ENCODE measurements around the gene HTR2B. TPM values are rescaled to one million over a fixed set of nuclear protein-coding genes. Genes with fewer than 3 reads are reported as not detected.

The HTR2B gene
- total RNA-seq, 2 experiments from 2014 or later = not detected

- H2AFZ ChIP-seq (ENCODE audit: low read length) = no peak overlapping the region
- H3K36me3 ChIP-seq (ENCODE audit: insufficient read depth, low read length) = no peaks in the 10 kb centered on the region
- CTCF ChIA-PET (ENCODE audit: unreplicated experiment) = no interaction called here
- TF ChIP-seq CTCF (conservative IDR thresholded peaks at IDR 0.05; ENCODE audit: low read length) (no peak), EZH2phosphoT487 (IDR thresholded peaks at IDR 0.05; ENCODE audit: borderline replicate concordance, low read depth, low read length) (no peak)
- no TSS peak for BruUV-seq (replicated peaks)
- no peaks in the 10 kb centered on the region for H3K9me3 ChIP-seq (ENCODE audit: low read length)
- no peak overlapping the region for H3K4me3 ChIP-seq (ENCODE audit: low read depth, low read length, poor library complexity, severe bottlenecking)
- H4K20me1 ChIP-seq (ENCODE audit: insufficient read depth, low read length) = peaks cover 6% of the 10 kb centered on the region; the same call in 1 of the 2 replicates
- intact Hi-C loops (cut with micrococcal nuclease; ENCODE audit: unreplicated experiment) = no loop called here
- POLR2A ChIA-PET = interaction anchor here (0.8 to 1.0 kb wide), 3 partner anchors 21 to 29 kb away, joined by 3 read pairs; no protein-coding TSS in a partner anchor
- DNase-seq (ENCODE audit: low spot score) = no peak
- H3K79me2 ChIP-seq (ENCODE audit: insufficient read depth, low read depth, low read length) = no peaks in the 10 kb centered on the region
- H3K4me2 ChIP-seq (ENCODE audit: low read length) = no peak overlapping the region
- no peaks in the 10 kb centered on the region for H3K4me1 ChIP-seq (ENCODE audit: insufficient read depth, low read length, poor library complexity, severe bottlenecking)
- no peaks in the 10 kb centered on the region for H3K9me2 ChIP-seq (ENCODE audit: insufficient read depth, low read length)
- no peak overlapping the region for H3K27ac ChIP-seq (ENCODE audit: low read depth, low read length, poor library complexity, severe bottlenecking)
These were observed 1.4 kb downstream of the HTR2B start for GRCh38 chr2:231123362-231123898.

- Histone ChIP-seq H4K20me1 (ENCODE audit: insufficient read depth, low read length) (peaks cover 6% of the 10 kb centered on the region; the same call in 1 of the 2 replicates), H3K27ac (ENCODE audit: low read depth, low read length, poor library complexity, severe bottlenecking) (no peak overlapping the region), H3K9me2 (ENCODE audit: insufficient read depth, low read length) (no peaks in the 10 kb centered on the region), H3K79me2 (ENCODE audit: insufficient read depth, low read depth, low read length) (no peaks in the 10 kb centered on the region), H3K9me3 (ENCODE audit: low read length) (no peaks in the 10 kb centered on the region), H3K4me3 (ENCODE audit: low read depth, low read length, poor library complexity, severe bottlenecking) (no peak overlapping the region), H3K4me2 (ENCODE audit: low read length) (no peak overlapping the region), H2AFZ (ENCODE audit: low read length) (no peak overlapping the region), H3K4me1 (ENCODE audit: insufficient read depth, low read length, poor library complexity, severe bottlenecking) (no peaks in the 10 kb centered on the region), H3K36me3 (ENCODE audit: insufficient read depth, low read length) (peaks cover 7% of the 10 kb centered on the region; the same call in 1 of the 2 replicates)
- ChIA-PET CTCF (ENCODE audit: unreplicated experiment) (no interaction called here), POLR2A (no interaction called here)
- BruUV-seq (replicated peaks) = no TSS peak
- intact Hi-C loops (cut with micrococcal nuclease; ENCODE audit: unreplicated experiment) = no loop called here
- no peak for DNase-seq (ENCODE audit: low spot score)
- no peak for TF ChIP-seq CTCF (conservative IDR thresholded peaks at IDR 0.05; ENCODE audit: low read length)
- TF ChIP-seq EZH2phosphoT487 (IDR thresholded peaks at IDR 0.05; ENCODE audit: borderline replicate concordance, low read depth, low read length) = no peak
These were observed 6.3 kb downstream of the HTR2B start for GRCh38 chr2:231118614-231118942.

GRCh38 chr2:231117922-231118613, 6.8 kb downstream of the HTR2B start:
- H3K4me1 ChIP-seq (ENCODE audit: insufficient read depth, low read length, poor library complexity, severe bottlenecking) = no peaks in the 10 kb centered on the region
- intact Hi-C loops (cut with micrococcal nuclease; ENCODE audit: unreplicated experiment) = no loop called here
- no peak overlapping the region for H2AFZ ChIP-seq (ENCODE audit: low read length)
- ChIA-PET POLR2A (no interaction called here), CTCF (ENCODE audit: unreplicated experiment) (no interaction called here)
- H3K9me3 ChIP-seq (ENCODE audit: low read length) = no peaks in the 10 kb centered on the region
- TF ChIP-seq EZH2phosphoT487 (IDR thresholded peaks at IDR 0.05; ENCODE audit: borderline replicate concordance, low read depth, low read length) (no peak), CTCF (conservative IDR thresholded peaks at IDR 0.05; ENCODE audit: low read length) (no peak)
- H3K9me2 ChIP-seq (ENCODE audit: insufficient read depth, low read length) = no peaks in the 10 kb centered on the region
- peaks cover 12% of the 10 kb centered on the region; the same call in 1 of the 2 replicates for H3K36me3 ChIP-seq (ENCODE audit: insufficient read depth, low read length)
- peaks cover 3% of the 10 kb centered on the region; the same call in 1 of the 2 replicates for H4K20me1 ChIP-seq (ENCODE audit: insufficient read depth, low read length)
- DNase-seq (ENCODE audit: low spot score) = no peak
- no peaks in the 10 kb centered on the region for H3K79me2 ChIP-seq (ENCODE audit: insufficient read depth, low read depth, low read length)
- H3K27ac ChIP-seq (ENCODE audit: low read depth, low read length, poor library complexity, severe bottlenecking) = no peak overlapping the region
- no TSS peak for BruUV-seq (replicated peaks)
- H3K4me3 ChIP-seq (ENCODE audit: low read depth, low read length, poor library complexity, severe bottlenecking) = no peak overlapping the region
- no peak overlapping the region for H3K4me2 ChIP-seq (ENCODE audit: low read length)
